Osteocyte (in vitro differentiated cells): Measurements from ENCODE around the gene PRR12. TPM values are rescaled to one million over a fixed set of nuclear protein-coding genes. Genes with fewer than 3 reads are reported as not detected.

Source experiments
- DNase-seq: peaks from one replicate; pipeline ENCODE4 v3.0.0; 2021; ENCODE audit warnings: mixed read lengths; ENCODE audit not compliant: unreplicated experiment; ENCODE audit errors: extremely low spot score
- H3K27ac Mint-ChIP-seq: one replicate; pipeline ENCODE4 v1.8.0; 2021; ENCODE audit warnings: mild to moderate bottlenecking, mixed read lengths; ENCODE audit not compliant: unreplicated experiment
- H3K27me3 Mint-ChIP-seq: one replicate; pipeline ENCODE4 v1.8.0; 2021; ENCODE audit warnings: mixed read lengths; ENCODE audit not compliant: unreplicated experiment
- H3K36me3 Mint-ChIP-seq: one replicate; pipeline ENCODE4 v1.8.0; 2021; ENCODE audit warnings: mixed read lengths; ENCODE audit not compliant: unreplicated experiment
- H3K4me1 Mint-ChIP-seq: one replicate; pipeline ENCODE4 v1.8.0; 2021; ENCODE audit warnings: mixed read lengths; ENCODE audit not compliant: unreplicated experiment
- H3K4me3 Mint-ChIP-seq: one replicate; pipeline ENCODE4 v1.8.0; 2021; ENCODE audit warnings: mild to moderate bottlenecking, moderate library complexity, mixed read lengths; ENCODE audit not compliant: unreplicated experiment
- H3K9me3 Mint-ChIP-seq: one replicate; pipeline ENCODE4 v1.8.0; 2021; ENCODE audit warnings: mixed read lengths; ENCODE audit not compliant: unreplicated experiment
- CTCF ChIP-seq: fragments of 200-600 bp; sonication (generic); IDR thresholded peaks from 2 replicates; pipeline ENCODE4 v1.5.0; 2021; ENCODE audit warnings: antibody characterized with exemption, mild to moderate bottlenecking, moderate library complexity
- total RNA-seq: library from RNA; stranded (reverse); gene quantifications from 2 replicates; pipeline ENCODE4 v1.2.1, GENCODE V29; 2021

Gene PRR12
- total RNA-seq, 1 donor from 2014 or later: 31.6 TPM

GRCh38 chr19:49580264-49581006, 10.5 kb upstream of the PRR12 start, which contains the start of gene NOSIP:
TSS of gene NOSIP (minus strand) at chr19:49580556. CDS start at chr19:49560691, 19,865 bp downstream.
- H3K4me1 Mint-ChIP-seq: peaks cover 29% of the 10 kb centered on the region
- H3K9me3 Mint-ChIP-seq: no peaks in the 10 kb centered on the region
- H3K36me3 Mint-ChIP-seq: no peaks in the 10 kb centered on the region
- no peaks in the 10 kb centered on the region for H3K27me3 Mint-ChIP-seq
- DNase-seq: peak; percentile 97
- no peak for TF ChIP-seq CTCF
- peak within 1 kb of the TSS; percentile 89 for H3K27ac Mint-ChIP-seq
- H3K4me3 Mint-ChIP-seq: peak within 1 kb of the TSS; percentile 93

- TF ChIP-seq CTCF: no peak
These were observed 9.9 kb upstream of the PRR12 start, which contains the start of gene PRRG2 for GRCh38 chr19:49581007-49581508. TSS of gene PRRG2 (plus strand) at chr19:49581316. CDS start at chr19:49583220, 1,904 bp downstream.

GRCh38 chr19:49583239-49583638, 7.7 kb upstream of the PRR12 start:
- H3K27me3 Mint-ChIP-seq: no peaks in the 10 kb centered on the region
- no peak overlapping the region for H3K4me3 Mint-ChIP-seq
- H3K9me3 Mint-ChIP-seq: no peaks in the 10 kb centered on the region
- no peak for TF ChIP-seq CTCF
- H3K4me1 Mint-ChIP-seq: peaks cover 19% of the 10 kb centered on the region
- no peak for DNase-seq
- H3K27ac Mint-ChIP-seq: no peak overlapping the region
- H3K36me3 Mint-ChIP-seq: no peaks in the 10 kb centered on the region

More at GRCh38 chr19:49581007-49581508, 9.9 kb upstream of the PRR12 start, which contains the start of gene PRRG2:
- Mint-ChIP-seq H3K4me3 (peak within 1 kb of the TSS; percentile 93), H3K27ac (peak within 1 kb of the TSS; percentile 89), H3K36me3 (no peaks in the 10 kb centered on the region), H3K9me3 (no peaks in the 10 kb centered on the region), H3K27me3 (no peaks in the 10 kb centered on the region), H3K4me1 (peaks cover 29% of the 10 kb centered on the region)
- no peak for DNase-seq

- peaks cover 5% of the 10 kb centered on the region for H3K4me1 Mint-ChIP-seq
- no peak overlapping the region for H3K4me3 Mint-ChIP-seq
- H3K27ac Mint-ChIP-seq: no peak overlapping the region
- no peaks in the 10 kb centered on the region for H3K27me3 Mint-ChIP-seq
- H3K9me3 Mint-ChIP-seq: no peaks in the 10 kb centered on the region
- H3K36me3 Mint-ChIP-seq: no peaks in the 10 kb centered on the region
- no peak for DNase-seq
- no peak for TF ChIP-seq CTCF
These were observed 6.0 kb upstream of the PRR12 start for GRCh38 chr19:49585023-49585422.

GRCh38 chr19:49587227-49587626, 3.8 kb upstream of the PRR12 start:
- Mint-ChIP-seq H3K27ac (no peak overlapping the region), H3K36me3 (no peaks in the 10 kb centered on the region), H3K4me1 (peaks cover under 1% of the 10 kb centered on the region), H3K9me3 (no peaks in the 10 kb centered on the region), H3K4me3 (no peak overlapping the region), H3K27me3 (no peaks in the 10 kb centered on the region)
- DNase-seq: no peak
- TF ChIP-seq CTCF: no peak
